Head of caudate nucleus (tissue), 42 donors: ENCODE results near the gene TBC1D16.

ENCODE experiments used
- DNase-seq, 42 donors: peaks; one replicate each; pipeline versions ENCODE4 v3.0.0 to v3.0.0-alpha.2; 2020 to 2021; ENCODE audit warnings: mixed read lengths in 7 of 42
- intact Hi-C: fragments of 100-400 bp; cut with DNase I; formaldehyde crosslinking; loops from one replicate; pipeline ENCODE4 v1.15.0; 2022

The TBC1D16 gene

GRCh38 chr17:80035687-80035936 lies at the start of gene TBC1D16:
Gene TBC1D16, minus strand, starts transcription at chr17:80035872. Its CDS starts 22,325 bp downstream, at chr17:80013547.
- DNase-seq, result no peak
- intact Hi-C loops, result no loop called here

GRCh38 chr17:80084773-80085172 lies 49.1 kb upstream of the TBC1D16 start:
- intact Hi-C loops, result no loop called here
- no peak for DNase-seq

GRCh38 chr17:80083136-80083661 lies 47.5 kb upstream of the TBC1D16 start:
- intact Hi-C loops, result no loop called here
- no peak for DNase-seq

GRCh38 chr17:80082403-80083135 lies 46.9 kb upstream of the TBC1D16 start:
- DNase-seq, result peak in 36 of 42 donors; percentile 44 to 85 (median 66)
- intact Hi-C loops, result no loop called here

- intact Hi-C loops, result no loop called here
- DNase-seq, result no peak
Observed at GRCh38 chr17:80081596-80081995, 45.9 kb upstream of the TBC1D16 start.

- intact Hi-C loops, result no loop called here
Observed at GRCh38 chr17:80080081-80080480, 44.4 kb upstream of the TBC1D16 start.

GRCh38 chr17:80072410-80072809 lies 36.7 kb upstream of the TBC1D16 start:
- DNase-seq, result no peak
- intact Hi-C loops, result no loop called here

More at GRCh38 chr17:80080081-80080480, 44.4 kb upstream of the TBC1D16 start:
- DNase-seq, result no peak

- intact Hi-C loops, result no loop called here
- peak in 34 of 42 donors; percentile 12 to 70 (median 39) for DNase-seq
Observed at GRCh38 chr17:80071116-80071841, 35.6 kb upstream of the TBC1D16 start.

- no peak for DNase-seq
- intact Hi-C loops, result no loop called here
Observed at GRCh38 chr17:80070375-80071115, 34.9 kb upstream of the TBC1D16 start.

- no peak for DNase-seq
- intact Hi-C loops, result no loop called here
Observed at GRCh38 chr17:80068301-80069222, 32.9 kb upstream of the TBC1D16 start.

- no peak for DNase-seq
- intact Hi-C loops, result no loop called here
Observed at GRCh38 chr17:80067393-80067986, 31.8 kb upstream of the TBC1D16 start.

- DNase-seq, result no peak
- intact Hi-C loops, result no loop called here
Observed at GRCh38 chr17:80065478-80066170, 30.0 kb upstream of the TBC1D16 start.

- no peak for DNase-seq
- intact Hi-C loops, result no loop called here
Observed at GRCh38 chr17:80064696-80065095, 29.0 kb upstream of the TBC1D16 start.

GRCh38 chr17:80063830-80064585 lies 28.3 kb upstream of the TBC1D16 start:
- intact Hi-C loops, result no loop called here
- peak in 24 of 42 donors; percentile 5 to 76 (median 30) for DNase-seq

- intact Hi-C loops, result no loop called here
- DNase-seq, result no peak
Observed at GRCh38 chr17:80061421-80061820, 25.7 kb upstream of the TBC1D16 start.

- no peak for DNase-seq
- intact Hi-C loops, result no loop called here
Observed at GRCh38 chr17:80060644-80061043, 25.0 kb upstream of the TBC1D16 start.

- no peak for DNase-seq
- intact Hi-C loops, result no loop called here
Observed at GRCh38 chr17:80058311-80058955, 22.8 kb upstream of the TBC1D16 start.
